GM19372 (cell line): Measurements from ENCODE around the gene FMNL3.
"Not testable (repeated sequence)": the region's sequence is repeated elsewhere in the genome, so short reads cannot be mapped to it uniquely, and the experiment has no call there.

Experiments used
- ATAC-seq: cut with Tn5 transposase; IDR thresholded peaks from one replicate; pipeline ENCODE4 v1.9.1; 2021; ENCODE audit warnings: mild to moderate bottlenecking, low read depth, moderate library complexity; ENCODE audit not compliant: unreplicated experiment

Gene FMNL3

GRCh38 chr12:49633703-49634345 lies 73.4 kb downstream of the FMNL3 start:
- ATAC-seq, result no peak

- ATAC-seq, result no peak
Measured at GRCh38 chr12:49632986-49633702, 74.1 kb downstream of the FMNL3 start.

GRCh38 chr12:49632401-49632800 lies 74.8 kb downstream of the FMNL3 start:
- ATAC-seq, result no peak

- ATAC-seq, result no peak
Measured at GRCh38 chr12:49631336-49631907, 75.8 kb downstream of the FMNL3 start.

GRCh38 chr12:49627752-49628360 lies 79.3 kb downstream of the FMNL3 start:
- no peak for ATAC-seq

GRCh38 chr12:49626836-49627235 lies 80.4 kb downstream of the FMNL3 start:
- ATAC-seq, result no peak

- no peak for ATAC-seq
Measured at GRCh38 chr12:49626169-49626835, 80.9 kb downstream of the FMNL3 start.

- no peak for ATAC-seq
Measured at GRCh38 chr12:49624921-49625577, 82.2 kb downstream of the FMNL3 start.

- ATAC-seq, result peak; percentile 75
Measured at GRCh38 chr12:49623142-49623904, 83.9 kb downstream of the FMNL3 start, which contains the start of gene PRPF40B. Gene PRPF40B (plus strand): TSS chr12:49623561. CDS start chr12:49623591, 30 bp downstream.

- ATAC-seq, result peak; percentile 7
Measured at GRCh38 chr12:49622501-49623141, 84.6 kb downstream of the FMNL3 start.

GRCh38 chr12:49621651-49622500 lies 85.3 kb downstream of the FMNL3 start:
- ATAC-seq, result no peak

- ATAC-seq, result no peak
Measured at GRCh38 chr12:49619286-49619685, 87.9 kb downstream of the FMNL3 start.

- no peak for ATAC-seq
Measured at GRCh38 chr12:49618576-49618975, 88.6 kb downstream of the FMNL3 start.

GRCh38 chr12:49616533-49617219 lies 90.5 kb downstream of the FMNL3 start:
- ATAC-seq, result no peak

- no peak for ATAC-seq
Measured at GRCh38 chr12:49615725-49616124, 91.5 kb downstream of the FMNL3 start.

GRCh38 chr12:49612210-49612609 lies 95.0 kb downstream of the FMNL3 start:
- no peak for ATAC-seq

- ATAC-seq, result not testable (repeated sequence)
Measured at GRCh38 chr12:49610785-49611184, 96.4 kb downstream of the FMNL3 start.

- no peak for ATAC-seq
Measured at GRCh38 chr12:49609875-49610154, 97.4 kb downstream of the FMNL3 start.
